ENCODE results near the gene HOXC5.
"Not testable (repeated sequence)": the region's sequence is repeated elsewhere in the genome, so short reads cannot be mapped to it uniquely, and the experiment has no call there.

The HOXC5 gene

DNA sequence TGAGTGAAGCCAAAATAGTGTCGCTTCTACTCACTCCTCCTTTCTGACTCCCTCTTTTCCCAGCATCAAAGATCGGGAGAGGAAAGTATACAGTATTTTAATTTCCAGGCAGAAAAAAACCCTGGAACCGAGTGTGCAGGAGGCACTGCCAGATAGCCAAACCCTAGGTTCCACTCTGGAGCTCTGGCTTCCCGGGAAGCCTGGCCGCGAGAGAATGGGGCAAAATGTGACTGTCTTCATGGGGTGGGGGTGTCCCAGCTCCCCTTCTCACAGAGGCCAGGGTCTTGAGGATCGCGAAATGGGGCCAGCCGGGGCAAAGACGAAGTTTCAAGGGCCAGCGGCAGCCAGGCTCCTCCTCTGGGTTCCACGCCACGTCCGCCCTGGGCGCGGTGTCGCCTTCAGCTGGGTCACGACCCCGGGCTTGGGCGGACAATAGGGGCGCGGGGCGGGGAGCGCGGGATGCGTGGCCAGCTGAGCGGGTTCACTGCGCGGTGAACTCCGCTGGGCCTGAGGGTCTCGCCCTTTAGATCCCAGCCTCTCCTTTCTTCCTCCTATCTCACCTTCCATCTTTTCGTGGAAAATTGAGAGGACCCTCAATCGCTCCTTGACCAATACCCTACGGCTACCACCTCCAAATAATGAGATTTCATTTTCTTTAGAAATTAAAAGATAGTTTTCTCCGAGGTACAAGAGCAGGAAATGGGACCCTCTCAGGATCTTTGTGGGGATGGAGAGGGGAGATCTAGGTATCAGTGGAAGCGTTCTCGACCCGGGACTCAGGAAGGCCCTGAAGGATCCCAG lies 27.5 kb downstream of the HOXC5 start:
- peaks cover 36% of the 10 kb centered on the region for H3K27me3 Mint-ChIP-seq
- no peaks in the 10 kb centered on the region for H3K36me3 Mint-ChIP-seq
- H3K27ac Mint-ChIP-seq: no peak overlapping the region

DNA sequence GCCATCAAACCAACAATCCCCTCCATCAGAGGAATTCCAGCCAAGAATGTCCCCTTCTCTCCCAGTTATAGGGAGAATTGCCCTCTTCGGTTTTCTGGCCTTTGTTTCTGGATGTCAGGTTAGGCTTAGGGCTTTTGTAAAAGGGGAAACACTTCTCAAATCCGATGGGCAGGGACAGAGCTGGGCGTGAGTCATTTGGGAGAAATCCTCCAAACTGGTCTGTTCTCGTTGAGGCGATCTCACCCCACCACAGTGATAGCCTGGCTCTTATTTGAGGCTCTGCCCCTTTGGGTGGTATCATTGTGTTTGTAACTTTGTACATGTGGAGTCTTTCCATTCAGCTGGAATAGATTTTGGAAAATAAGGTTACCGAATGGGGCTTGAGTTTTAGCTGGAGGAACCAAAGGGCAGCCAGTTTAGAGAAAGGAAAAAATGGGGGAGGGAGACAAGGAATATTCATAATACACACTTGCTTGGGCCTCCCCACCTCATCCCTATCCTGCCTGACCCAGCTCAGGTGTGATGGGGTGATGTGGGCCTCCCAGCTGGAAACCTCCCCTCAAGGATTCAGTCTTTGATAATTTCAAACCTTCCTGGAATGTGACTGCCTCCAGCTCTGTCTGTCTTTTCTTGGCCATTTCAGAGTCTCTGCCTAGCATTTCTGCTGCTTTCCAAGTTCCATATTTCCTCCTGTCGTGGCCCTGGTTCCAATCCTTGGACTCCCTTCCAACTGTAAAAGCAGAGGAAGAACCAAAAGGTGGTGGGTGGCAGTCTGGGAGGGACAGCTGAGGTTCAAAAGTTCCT lies 28.3 kb downstream of the HOXC5 start:
- Mint-ChIP-seq H3K36me3 (no peaks in the 10 kb centered on the region), H3K27ac (no peak overlapping the region), H3K4me1 (ENCODE audit: low read depth) (no peaks in the 10 kb centered on the region), H3K4me3 (no peak overlapping the region), H3K9me3 (ENCODE audit: low read depth) (no peaks in the 10 kb centered on the region), H3K27me3 (peaks cover 33% of the 10 kb centered on the region)

More for the DNA sequence above, 27.5 kb downstream of the HOXC5 start:
- H3K9me3 Mint-ChIP-seq (ENCODE audit: low read depth): no peaks in the 10 kb centered on the region
- H3K4me3 Mint-ChIP-seq: no peak overlapping the region
- H3K4me1 Mint-ChIP-seq (ENCODE audit: low read depth): no peaks in the 10 kb centered on the region

DNA sequence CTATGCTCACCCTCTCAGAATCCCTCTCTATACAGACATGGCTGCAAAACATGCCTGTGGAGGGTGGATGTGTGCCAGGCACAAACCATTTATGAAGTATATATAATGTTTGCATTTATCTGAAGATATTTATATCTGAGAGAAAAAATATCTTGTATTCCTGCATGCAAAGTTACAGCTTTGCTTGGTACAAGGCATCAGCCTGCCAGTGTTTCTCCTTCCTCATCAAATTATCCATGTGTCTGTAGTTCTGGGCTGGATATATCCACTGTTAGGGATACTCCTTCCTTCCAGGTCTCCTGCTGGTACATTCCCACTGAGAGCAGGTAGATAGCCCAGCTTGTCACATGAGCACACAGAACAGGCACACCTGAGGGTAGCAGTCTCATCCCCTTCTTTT lies 32.8 kb downstream of the HOXC5 start:
- Mint-ChIP-seq H3K27me3 (peaks cover 19% of the 10 kb centered on the region), H3K27ac (no peak overlapping the region), H3K9me3 (ENCODE audit: low read depth) (no peaks in the 10 kb centered on the region), H3K36me3 (no peaks in the 10 kb centered on the region), H3K4me3 (no peak overlapping the region), H3K4me1 (ENCODE audit: low read depth) (no peaks in the 10 kb centered on the region)

DNA sequence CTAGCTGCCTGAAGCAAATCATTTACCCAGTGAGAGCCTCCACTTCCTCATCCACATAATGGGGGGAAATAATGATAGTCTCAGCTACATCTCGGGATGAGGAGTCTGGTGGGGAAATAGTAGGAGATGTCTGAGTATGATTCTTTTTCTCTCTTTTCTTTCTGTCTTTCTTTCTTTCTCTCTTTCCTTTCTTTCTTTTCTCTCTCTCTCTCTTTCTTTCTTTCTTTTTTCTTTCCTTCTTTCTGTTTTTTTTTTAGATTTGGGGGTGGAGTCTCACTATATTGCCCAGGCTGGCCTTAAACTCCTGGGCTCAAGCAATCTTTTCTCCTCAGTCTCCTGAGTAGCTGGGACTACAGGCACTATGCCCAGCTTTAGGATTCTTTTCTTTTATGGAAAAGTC lies 33.6 kb downstream of the HOXC5 start:
- H3K27me3 Mint-ChIP-seq: peaks cover 19% of the 10 kb centered on the region
- H3K4me1 Mint-ChIP-seq (ENCODE audit: low read depth): no peaks in the 10 kb centered on the region
- no peaks in the 10 kb centered on the region for H3K36me3 Mint-ChIP-seq
- no peaks in the 10 kb centered on the region for H3K9me3 Mint-ChIP-seq (ENCODE audit: low read depth)
- H3K27ac Mint-ChIP-seq: no peak overlapping the region
- no peak overlapping the region for H3K4me3 Mint-ChIP-seq

DNA sequence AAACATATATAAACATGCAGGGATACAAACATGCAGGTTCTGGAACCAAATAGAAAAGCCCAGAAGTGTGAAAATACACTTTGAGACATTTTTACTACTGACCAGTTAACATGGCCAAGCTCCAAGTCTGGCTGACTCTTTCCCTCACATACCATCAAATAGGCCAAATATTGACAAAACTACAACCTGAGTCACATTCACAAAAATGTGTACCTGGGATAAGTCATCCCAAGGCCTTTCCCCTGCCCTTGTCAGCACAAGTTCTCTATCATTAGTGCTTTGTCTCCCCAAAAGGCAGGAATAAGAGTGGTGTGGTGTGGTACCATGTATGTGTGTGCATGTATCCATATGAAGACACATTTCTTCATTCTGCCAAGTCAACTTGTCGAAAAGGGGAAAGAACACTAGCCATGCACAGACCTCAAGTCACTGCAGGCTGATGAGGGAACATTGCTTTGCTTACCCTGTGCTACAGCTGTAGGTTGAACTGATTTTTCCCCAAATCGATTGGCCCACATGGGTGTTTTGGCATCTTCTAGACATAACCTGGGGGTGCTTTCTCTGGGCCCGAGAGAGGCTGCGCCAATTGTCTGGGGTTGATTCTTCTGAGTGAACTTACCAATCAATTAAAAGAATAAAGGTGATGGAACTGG lies 35.7 kb downstream of the HOXC5 start:
- peaks cover 16% of the 10 kb centered on the region for H3K27me3 Mint-ChIP-seq
- no peak overlapping the region for H3K27ac Mint-ChIP-seq
- H3K9me3 Mint-ChIP-seq (ENCODE audit: low read depth): no peaks in the 10 kb centered on the region
- H3K4me3 Mint-ChIP-seq: no peak overlapping the region
- H3K4me1 Mint-ChIP-seq (ENCODE audit: low read depth): no peaks in the 10 kb centered on the region
- H3K36me3 Mint-ChIP-seq: no peaks in the 10 kb centered on the region

DNA sequence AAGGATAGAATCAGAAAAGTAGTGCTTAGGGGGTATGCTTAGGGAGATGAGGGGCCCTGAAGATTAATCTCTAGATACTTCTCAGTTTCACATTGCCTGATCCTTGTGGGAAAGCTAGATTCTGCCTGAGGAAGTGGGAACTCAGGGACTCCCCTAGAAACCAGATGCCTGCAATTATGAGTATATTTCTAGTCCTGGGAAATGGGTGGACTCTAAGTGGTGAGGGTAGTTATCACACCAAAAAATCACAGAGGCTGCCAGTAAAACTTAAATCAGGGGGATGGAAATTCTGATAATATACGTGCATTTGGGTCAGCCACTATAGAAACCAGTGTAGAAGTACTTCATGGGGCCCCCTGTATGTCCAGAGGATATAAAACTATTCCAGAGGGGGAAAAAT lies 39.1 kb downstream of the HOXC5 start:
- no peak overlapping the region for H3K27ac Mint-ChIP-seq
- H3K9me3 Mint-ChIP-seq (ENCODE audit: low read depth): no peaks in the 10 kb centered on the region
- no peaks in the 10 kb centered on the region for H3K4me1 Mint-ChIP-seq (ENCODE audit: low read depth)
- peaks cover 8% of the 10 kb centered on the region for H3K27me3 Mint-ChIP-seq
- H3K36me3 Mint-ChIP-seq: no peaks in the 10 kb centered on the region
- H3K4me3 Mint-ChIP-seq: no peak overlapping the region

DNA sequence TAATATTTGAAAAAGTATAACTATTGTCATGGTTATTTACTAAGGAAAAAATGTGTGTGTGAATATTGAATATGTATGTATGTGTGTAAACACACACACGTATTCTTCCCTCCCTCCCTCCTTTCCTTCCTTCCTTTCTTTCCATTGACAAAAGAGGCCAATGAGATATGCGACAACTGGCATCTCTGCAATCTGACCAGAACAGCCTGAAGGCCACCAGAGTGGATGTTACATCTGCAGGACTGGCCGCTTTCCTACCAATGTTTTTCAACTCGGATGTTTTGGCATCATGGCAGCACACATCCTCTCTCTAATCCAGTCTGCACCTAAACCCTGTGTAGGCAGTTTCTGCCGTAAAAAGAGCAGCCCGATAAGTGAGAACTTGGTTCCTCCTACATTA lies 41.5 kb downstream of the HOXC5 start:
- H3K27ac Mint-ChIP-seq: no peak overlapping the region
- peaks cover 8% of the 10 kb centered on the region for H3K27me3 Mint-ChIP-seq
- no peaks in the 10 kb centered on the region for H3K4me1 Mint-ChIP-seq (ENCODE audit: low read depth)
- no peak overlapping the region for H3K4me3 Mint-ChIP-seq
- H3K36me3 Mint-ChIP-seq: no peaks in the 10 kb centered on the region
- no peaks in the 10 kb centered on the region for H3K9me3 Mint-ChIP-seq (ENCODE audit: low read depth)

DNA sequence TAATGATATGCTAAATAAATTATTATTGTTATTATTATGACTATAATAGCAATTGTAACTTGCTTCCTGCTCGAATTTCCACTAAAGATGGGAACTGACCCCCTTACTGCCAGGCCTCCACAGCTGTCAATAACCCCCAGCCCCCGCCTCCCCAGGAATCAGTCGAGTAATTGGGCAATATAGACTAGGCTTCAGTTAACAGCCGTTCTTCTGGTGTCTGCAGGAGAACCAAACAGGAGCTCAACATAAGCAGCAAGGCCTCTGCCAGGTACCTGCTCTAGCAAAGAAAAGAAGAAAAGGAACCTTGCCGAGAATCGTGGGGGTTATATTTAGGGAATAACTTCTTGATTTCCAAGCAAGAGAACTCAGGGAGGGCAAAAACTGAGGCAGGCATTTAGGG lies 42.6 kb downstream of the HOXC5 start:
- H3K9me3 Mint-ChIP-seq (ENCODE audit: low read depth): no peaks in the 10 kb centered on the region
- H3K4me3 Mint-ChIP-seq: no peak overlapping the region
- peaks cover 5% of the 10 kb centered on the region for H3K27me3 Mint-ChIP-seq
- H3K27ac Mint-ChIP-seq: no peak overlapping the region
- peaks cover 1% of the 10 kb centered on the region for H3K4me1 Mint-ChIP-seq (ENCODE audit: low read depth)
- no peaks in the 10 kb centered on the region for H3K36me3 Mint-ChIP-seq

DNA sequence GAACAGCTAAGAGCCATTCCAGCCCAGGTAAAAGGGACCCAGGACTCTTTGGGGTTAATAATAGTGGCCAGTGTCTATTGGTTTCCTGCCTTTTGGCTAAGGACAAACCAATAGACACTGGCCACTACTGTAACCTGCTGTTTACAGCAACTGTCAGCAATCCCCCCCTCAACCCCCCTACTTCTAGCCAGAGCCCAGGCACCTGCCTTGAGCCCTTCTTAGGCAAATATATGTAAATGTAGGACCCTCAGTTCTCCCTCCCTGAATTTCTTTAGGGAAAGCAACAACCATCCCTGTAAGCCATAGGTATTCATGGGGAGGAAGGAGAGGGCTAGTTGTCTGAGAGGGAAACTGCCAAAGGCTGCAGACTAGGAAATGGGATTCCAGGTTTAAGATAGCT lies 43.1 kb downstream of the HOXC5 start:
- H3K27ac Mint-ChIP-seq: no peak overlapping the region
- H3K27me3 Mint-ChIP-seq: peaks cover 2% of the 10 kb centered on the region
- no peak overlapping the region for H3K4me3 Mint-ChIP-seq
- H3K4me1 Mint-ChIP-seq (ENCODE audit: low read depth): peaks cover 6% of the 10 kb centered on the region
- no peaks in the 10 kb centered on the region for H3K36me3 Mint-ChIP-seq
- no peaks in the 10 kb centered on the region for H3K9me3 Mint-ChIP-seq (ENCODE audit: low read depth)

DNA sequence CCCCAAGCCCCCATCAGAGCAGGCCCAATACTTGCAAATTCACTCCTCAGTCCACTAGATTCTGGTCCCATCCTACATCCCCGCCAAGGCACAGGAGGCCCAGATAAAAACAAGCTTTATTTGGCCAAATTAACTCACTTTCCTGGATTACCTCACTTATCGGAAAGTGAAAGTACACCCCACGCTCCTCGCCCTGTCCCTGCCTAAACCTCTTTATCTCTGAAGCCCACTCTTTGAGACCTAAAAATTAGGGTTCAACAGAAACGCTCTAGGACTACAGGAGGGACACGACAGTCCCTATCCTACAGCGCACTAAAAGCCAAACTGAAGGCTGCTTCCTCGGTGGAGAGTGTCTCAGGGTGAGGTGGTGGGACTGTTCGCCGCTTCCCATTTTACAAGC lies 45.0 kb downstream of the HOXC5 start:
- not testable (repeated sequence) for H3K9me3 Mint-ChIP-seq (ENCODE audit: low read depth); H3K4me3 Mint-ChIP-seq; H3K27me3 Mint-ChIP-seq; H3K36me3 Mint-ChIP-seq
- Mint-ChIP-seq H3K4me1 (ENCODE audit: low read depth) (peaks cover 19% of the 10 kb centered on the region), H3K27ac (peak overlapping the region; percentile 54)

DNA sequence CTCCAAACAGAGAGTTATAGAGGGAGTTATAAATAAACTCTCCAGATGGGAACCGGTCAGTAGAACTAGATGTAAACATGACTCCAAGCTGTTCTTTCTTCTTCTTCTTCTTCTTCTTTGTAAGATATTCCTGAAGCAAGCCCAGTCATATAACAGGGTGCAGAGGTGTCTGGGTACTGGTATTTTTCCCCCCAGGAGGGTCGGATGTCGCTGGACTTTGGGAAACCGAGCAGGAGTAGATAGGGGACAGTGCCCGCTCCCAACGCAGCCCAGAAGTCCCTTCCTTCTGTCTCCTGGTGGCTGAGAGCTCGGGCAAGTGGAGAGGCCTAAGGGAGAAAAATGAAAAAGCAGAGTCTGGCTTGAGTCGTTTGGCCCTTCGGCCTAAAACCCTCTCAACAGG lies 46.3 kb downstream of the HOXC5 start:
- not testable (repeated sequence) for H3K9me3 Mint-ChIP-seq (ENCODE audit: low read depth); H3K27me3 Mint-ChIP-seq; H3K36me3 Mint-ChIP-seq; H3K4me3 Mint-ChIP-seq
- Mint-ChIP-seq H3K4me1 (ENCODE audit: low read depth) (peaks cover 30% of the 10 kb centered on the region), H3K27ac (peak overlapping the region; percentile 18)

DNA sequence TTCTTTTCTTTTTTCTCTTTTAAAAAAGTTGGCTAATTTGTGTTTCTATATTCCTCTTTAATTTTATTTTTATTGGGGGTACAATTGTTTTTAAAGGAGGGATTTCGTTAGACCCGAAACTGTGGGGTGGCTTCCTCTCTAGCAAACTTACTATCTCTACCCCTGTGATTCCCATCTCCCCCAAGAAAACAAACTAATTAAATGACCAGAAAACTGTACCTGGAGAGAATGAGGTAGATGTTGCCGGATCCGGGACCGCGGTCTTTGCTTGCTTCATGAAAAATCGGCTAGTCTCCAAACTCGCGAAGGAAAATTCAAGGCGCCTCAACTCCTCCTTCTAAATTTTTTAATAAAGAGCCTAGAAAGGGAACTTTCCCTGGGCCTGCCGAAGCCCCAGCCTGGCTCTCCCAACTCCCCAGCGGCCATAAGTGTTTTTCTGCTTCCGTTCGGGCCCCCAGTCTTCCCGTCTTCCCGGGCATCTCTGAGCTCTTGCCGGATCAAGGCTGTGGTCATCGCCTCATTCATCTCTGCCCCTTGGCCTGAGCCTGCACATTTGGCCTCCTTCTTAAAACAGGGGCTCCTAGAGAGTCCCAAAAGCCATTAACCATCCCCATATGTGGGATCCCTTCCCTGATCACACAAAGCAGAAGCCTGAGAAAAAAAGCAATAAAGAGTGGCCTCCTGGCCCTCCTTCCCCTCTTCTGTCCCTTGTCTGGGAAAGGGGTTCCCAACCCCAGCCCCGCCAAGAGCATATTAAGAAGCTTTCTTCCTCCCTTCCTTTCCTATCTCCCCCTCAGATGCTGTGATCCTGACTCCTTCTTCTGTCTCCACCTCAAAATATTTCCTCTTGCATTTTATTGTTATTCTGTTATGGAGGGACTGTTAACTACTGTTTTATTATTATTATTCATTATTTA lies 47.4 kb downstream of the HOXC5 start:
- not testable (repeated sequence) for H3K27me3 Mint-ChIP-seq; H3K9me3 Mint-ChIP-seq (ENCODE audit: low read depth); H3K36me3 Mint-ChIP-seq
- Mint-ChIP-seq H3K4me1 (ENCODE audit: low read depth) (peaks cover 30% of the 10 kb centered on the region), H3K27ac (peak overlapping the region; percentile 78), H3K4me3 (peak overlapping the region; percentile 27)

DNA sequence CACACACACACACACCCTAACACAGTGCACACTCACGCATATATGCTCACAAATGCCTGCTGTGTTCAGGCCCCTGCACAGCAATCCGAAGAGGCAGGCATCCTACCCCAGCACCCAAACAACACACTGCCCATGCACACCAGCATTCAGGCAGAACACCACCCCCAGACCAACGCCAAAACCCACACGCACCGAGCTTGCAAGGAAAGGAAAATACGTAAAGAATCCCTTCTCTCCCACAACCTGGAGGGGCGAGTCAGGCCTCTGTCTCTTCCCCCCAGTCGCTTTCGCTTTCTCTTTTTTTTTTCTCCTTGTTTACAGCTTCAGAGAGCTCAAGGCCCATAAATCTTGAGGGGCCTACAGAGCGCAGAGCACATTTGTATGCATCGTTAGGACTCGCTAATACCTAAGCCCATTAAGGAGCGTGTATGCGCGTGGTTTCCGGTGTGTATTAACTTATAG lies 48.2 kb downstream of the HOXC5 start:
- not testable (repeated sequence) for H3K9me3 Mint-ChIP-seq (ENCODE audit: low read depth); H3K27me3 Mint-ChIP-seq; H3K36me3 Mint-ChIP-seq
- peak overlapping the region; percentile 78 for H3K27ac Mint-ChIP-seq
- H3K4me3 Mint-ChIP-seq: peak overlapping the region; percentile 84
- peaks cover 30% of the 10 kb centered on the region for H3K4me1 Mint-ChIP-seq (ENCODE audit: low read depth)

DNA sequence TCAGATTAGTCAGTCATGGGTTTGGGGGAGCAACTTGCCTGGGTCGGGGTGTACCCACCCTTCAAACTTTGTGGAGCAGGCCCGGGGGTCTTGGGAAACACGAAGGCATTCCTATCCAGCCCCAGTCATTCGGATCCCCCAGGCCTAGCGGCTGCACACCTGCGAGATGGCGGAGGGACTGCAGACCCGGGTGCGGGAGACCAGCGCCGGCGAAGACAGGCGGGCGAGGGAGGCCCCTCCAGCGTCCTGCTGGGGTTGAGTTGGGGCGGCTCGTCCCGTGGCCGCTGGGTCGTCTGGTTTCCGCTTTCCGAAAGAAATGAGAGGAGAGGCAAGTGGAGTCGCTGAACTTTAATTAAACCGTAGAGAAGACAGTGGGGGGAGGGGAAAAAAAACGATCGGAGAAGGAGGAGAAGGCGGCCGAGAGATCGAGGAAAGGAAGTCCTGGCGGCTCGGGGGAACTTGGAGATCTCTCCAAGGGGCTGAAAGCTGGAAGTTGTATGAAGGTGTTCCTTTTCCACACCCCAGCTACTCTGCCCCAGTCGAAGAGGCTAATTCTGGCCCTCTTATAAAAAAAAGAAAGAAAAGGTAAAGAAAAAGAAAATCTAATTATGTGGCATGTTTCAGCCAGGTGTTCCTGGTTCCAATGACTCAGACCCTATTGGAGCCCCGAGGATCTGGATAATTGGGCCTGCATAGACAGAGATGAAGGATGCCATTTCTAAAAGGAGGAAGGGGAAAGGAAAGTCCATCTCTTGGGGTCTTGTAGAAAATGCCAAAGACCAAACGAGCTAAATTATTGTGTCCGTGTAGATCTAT lies 48.9 kb downstream of the HOXC5 start:
- not testable (repeated sequence) for H3K27me3 Mint-ChIP-seq, H3K36me3 Mint-ChIP-seq

More for the DNA sequence above, 48.9 kb downstream of the HOXC5 start:
- not testable (repeated sequence) for H3K9me3 Mint-ChIP-seq (ENCODE audit: low read depth)
- Mint-ChIP-seq H3K4me1 (ENCODE audit: low read depth) (peaks cover 30% of the 10 kb centered on the region), H3K27ac (peak overlapping the region; percentile 78), H3K4me3 (peak overlapping the region; percentile 84)

Measured in activated naive CD8-positive, alpha-beta T cell (primary cell).